Caco-2 (cell line): Measurements from ENCODE around the gene KIF17. TPM values are rescaled to one million over a fixed set of nuclear protein-coding genes. Genes with fewer than 3 reads are reported as not detected.

Source experiments
- BruUV-seq: library from RNA; stranded (reverse); fragments of 400-500 nt; replicated peaks from 2 replicates; lab custom pipeline; 2021; lab: Mats Ljungman, UMichigan
- CTCF ChIA-PET: fragments of 300-600 bp; sonication (Branson Sonifier 250); formaldehyde crosslinking; loops from one replicate; lab custom pipeline; 2022; ENCODE audit warnings: antibody characterized with exemption; lab: Charles Lee
- POLR2A ChIA-PET: fragments of 300-600 bp; sonication (Branson Sonifier 250); formaldehyde crosslinking; loops from one replicate; lab custom pipeline; 2022; ENCODE audit warnings: antibody characterized with exemption; lab: Charles Lee
- DNase-seq, 2 experiments: peaks; one replicate each; pipeline versions ENCODE4 v3.0.0 to v3.0.0-alpha.2; 2020 to 2022
- H3K27me3 ChIP-seq: replicated peaks from 2 replicates; pipeline ENCODE4 v1.6.0; 2011; ENCODE audit warnings: low read length; ENCODE audit not compliant: control insufficient read depth, insufficient read depth
- H3K36me3 ChIP-seq: 2 replicates; pipeline ENCODE4 v1.5.1; 2011; ENCODE audit warnings: low read length; ENCODE audit not compliant: control insufficient read depth, insufficient read depth
- H3K4me1 ChIP-seq: fragments of 250-450 bp; sonication (Bioruptor Pico); 2 replicates; pipeline ENCODE4 v1.5.1; 2020; ENCODE audit warnings: mild to moderate bottlenecking
- H3K4me3 ChIP-seq: 2 replicates; pipeline ENCODE4 v1.5.1; 2011; ENCODE audit warnings: low read depth, mild to moderate bottlenecking, control low read depth, low read length
- H3K9me3 ChIP-seq: fragments of 250-450 bp; sonication (Bioruptor Pico); 2 replicates; pipeline ENCODE4 v1.5.1; 2020; ENCODE audit warnings: mild to moderate bottlenecking, moderate library complexity
- H3K27ac Mint-ChIP-seq: one replicate; pipeline ENCODE4 v1.8.0; 2022; ENCODE audit warnings: mixed read lengths; ENCODE audit not compliant: unreplicated experiment
- H3K27me3 Mint-ChIP-seq: one replicate; pipeline ENCODE4 v1.8.0; 2022; ENCODE audit warnings: mixed read lengths; ENCODE audit not compliant: insufficient read depth, unreplicated experiment
- H3K36me3 Mint-ChIP-seq: one replicate; pipeline ENCODE4 v1.8.0; 2022; ENCODE audit warnings: mild to moderate bottlenecking, mixed read lengths; ENCODE audit not compliant: insufficient read depth, unreplicated experiment
- H3K4me1 Mint-ChIP-seq: one replicate; pipeline ENCODE4 v1.8.0; 2022; ENCODE audit warnings: low read depth, mixed read lengths; ENCODE audit not compliant: unreplicated experiment
- H3K4me3 Mint-ChIP-seq: one replicate; pipeline ENCODE4 v1.8.0; 2022; ENCODE audit warnings: mild to moderate bottlenecking, moderate library complexity, mixed read lengths; ENCODE audit not compliant: unreplicated experiment
- H3K9me3 Mint-ChIP-seq: one replicate; pipeline ENCODE4 v1.8.0; 2022; ENCODE audit warnings: mixed read lengths; ENCODE audit not compliant: unreplicated experiment
- CTCF ChIP-seq, 2 experiments: fragments of 200-600 bp in 1 of 2; IDR thresholded peaks; 1 replicate in 1 of 2; 2 replicates in 1 of 2; pipeline versions ENCODE4 v1.5.1 to v1.8.0; 2011 to 2022; ENCODE audit warnings: antibody characterized with exemption in 1 of 2, control low read depth in 1 of 2, inconsistent platforms in 1 of 2, low read depth in 1 of 2, low read length in 1 of 2, mild to moderate bottlenecking in 1 of 2, moderate library complexity in 1 of 2; ENCODE audit not compliant: insufficient read depth in 1 of 2, severe bottlenecking in 1 of 2, unreplicated experiment in 1 of 2
- intact Hi-C: fragments of 100-400 bp; cut with micrococcal nuclease; formaldehyde crosslinking; loops from one replicate; pipeline ENCODE4 v1.10.0; 2022; ENCODE audit not compliant: unreplicated experiment
- total RNA-seq: library from RNA; stranded (reverse); gene quantifications from 2 replicates; pipeline ENCODE4 v1.2.3, GENCODE V29; 2022

The KIF17 gene
- total RNA-seq, 1 experiment from 2014 or later, result 1.5 TPM

GRCh38 chr1:20712215-20712577 lies 5.6 kb downstream of the KIF17 start:
- no peak for DNase-seq
- Mint-ChIP-seq H3K27ac (no peak overlapping the region), H3K4me1 (peaks cover 6% of the 10 kb centered on the region), H3K4me3 (no peak overlapping the region), H3K9me3 (no peaks in the 10 kb centered on the region), H3K27me3 (no peaks in the 10 kb centered on the region), H3K36me3 (no peaks in the 10 kb centered on the region)
- peaks cover 4% of the 10 kb centered on the region; the same call in 1 of the 2 replicates for H3K4me1 ChIP-seq
- H3K36me3 ChIP-seq, result no peaks in the 10 kb centered on the region
- no peak for TF ChIP-seq CTCF (IDR thresholded peaks at IDR 0.05; ENCODE audit: insufficient read depth in 1 of 2, low read depth in 1 of 2, low read length in 1 of 2, severe bottlenecking in 1 of 2, unreplicated experiment in 1 of 2)
- CTCF ChIA-PET, result interaction anchor here (0.5 to 0.6 kb wide), 2 partner anchors 97 to 633 kb away, joined by 3 read pairs; no protein-coding TSS in a partner anchor
- BruUV-seq, result no TSS peak
- no peaks in the 10 kb centered on the region for H3K27me3 ChIP-seq
- no peaks in the 10 kb centered on the region for H3K9me3 ChIP-seq
- intact Hi-C loops, result no loop called here
- H3K4me3 ChIP-seq, result no peak overlapping the region
- POLR2A ChIA-PET, result no interaction called here

- Mint-ChIP-seq H3K27me3 (no peaks in the 10 kb centered on the region), H3K9me3 (no peaks in the 10 kb centered on the region), H3K27ac (no peak overlapping the region), H3K36me3 (no peaks in the 10 kb centered on the region), H3K4me1 (peaks cover 6% of the 10 kb centered on the region), H3K4me3 (no peak overlapping the region)
- ChIA-PET CTCF (interaction anchor here (0.5 to 0.6 kb wide), 2 partner anchors 97 to 634 kb away, joined by 3 read pairs; no protein-coding TSS in a partner anchor), POLR2A (no interaction called here)
- no peak for DNase-seq
- Histone ChIP-seq H3K4me3 (no peak overlapping the region), H3K27me3 (no peaks in the 10 kb centered on the region), H3K36me3 (no peaks in the 10 kb centered on the region), H3K4me1 (no peaks in the 10 kb centered on the region), H3K9me3 (no peaks in the 10 kb centered on the region)
- intact Hi-C loops, result no loop called here
- no TSS peak for BruUV-seq
- no peak for TF ChIP-seq CTCF (IDR thresholded peaks at IDR 0.05; ENCODE audit: insufficient read depth in 1 of 2, low read depth in 1 of 2, low read length in 1 of 2, severe bottlenecking in 1 of 2, unreplicated experiment in 1 of 2)
These were observed 6.3 kb downstream of the KIF17 start for GRCh38 chr1:20711285-20712214.

- no peaks in the 10 kb centered on the region for H3K9me3 Mint-ChIP-seq
- ChIA-PET CTCF (no interaction called here), POLR2A (no interaction called here)
- no peaks in the 10 kb centered on the region for H3K27me3 ChIP-seq
- H3K4me1 ChIP-seq, result no peaks in the 10 kb centered on the region
- intact Hi-C loops, result no loop called here
- H3K27ac Mint-ChIP-seq, result no peak overlapping the region
- H3K36me3 ChIP-seq, result no peaks in the 10 kb centered on the region
- no peak for DNase-seq
- BruUV-seq, result no TSS peak
- no peak for TF ChIP-seq CTCF (IDR thresholded peaks at IDR 0.05; ENCODE audit: insufficient read depth in 1 of 2, low read depth in 1 of 2, low read length in 1 of 2, severe bottlenecking in 1 of 2, unreplicated experiment in 1 of 2)
- H3K36me3 Mint-ChIP-seq, result no peaks in the 10 kb centered on the region
- no peaks in the 10 kb centered on the region for H3K27me3 Mint-ChIP-seq
- no peaks in the 10 kb centered on the region for H3K9me3 ChIP-seq
- H3K4me3 Mint-ChIP-seq, result no peak overlapping the region
- no peaks in the 10 kb centered on the region for H3K4me1 Mint-ChIP-seq
- no peak overlapping the region for H3K4me3 ChIP-seq
These were observed 7.1 kb downstream of the KIF17 start for GRCh38 chr1:20710469-20711284.
